ENCODE data around the gene RPL6. TPM values are rescaled to one million over a fixed set of nuclear protein-coding genes. Genes with fewer than 3 reads are reported as not detected.
A peak's percentile ranks its signal among the peaks of the same experiment; 100 is the strongest.

Gene RPL6
- polyA plus RNA-seq, 1 of the 3 experiments (the other 2 are of a cell fraction): 2,073 TPM

- TF ChIP-seq ELF1 (IDR thresholded peaks at IDR 0.05) (no peak), RCOR1 (IDR thresholded peaks at IDR 0.05; ENCODE audit: low read length) (no peak), NRF1 (IDR thresholded peaks at IDR 0.05; ENCODE audit: low read depth, low read length) (no peak), PBX3 (IDR thresholded peaks at IDR 0.05) (no peak), EZH2phosphoT487 (IDR thresholded peaks at IDR 0.05; ENCODE audit: borderline replicate concordance, low read depth) (no peak), FOXJ3 (CRISPR knock-in tag; IDR thresholded peaks at IDR 0.05) (no peak), USF2 (IDR thresholded peaks at IDR 0.05; ENCODE audit: borderline replicate concordance, low read depth, low read length) (no peak)
Measured at GRCh38 chr12:112421363-112421762, 12.0 kb upstream of the RPL6 start (continued).

GRCh38 chr12:112420740-112421139 is 11.3 kb upstream of the RPL6 start:
- Histone ChIP-seq H3K27ac (ENCODE audit: low read depth in 2 of 2, low read length in 1 of 2) (no peak overlapping the region), H2AFZ (ENCODE audit: low read depth) (no peak overlapping the region), H3K4me2 (peak overlapping the region; percentile 95), H3K9ac (no peak overlapping the region), H3K9me3 (no peaks in the 10 kb centered on the region), H3K9me2 (no peaks in the 10 kb centered on the region), H3K79me2 (ENCODE audit: insufficient read depth) (peaks cover 76% of the 10 kb centered on the region), H3K4me1 (ENCODE audit: control insufficient read depth in 1 of 2, insufficient read depth in 2 of 2, low read depth in 1 of 2, low read length in 1 of 2) (peaks cover 0 to 8% of the 10 kb centered on the region in 2 experiments; a peak in 2 of 4 replicates), H3K36me3 (replicated peaks in 1 of 2; ENCODE audit: control insufficient read depth in 1 of 2, insufficient read depth in 2 of 2, low read length in 1 of 2) (peaks cover 0 to 2% of the 10 kb centered on the region in 2 experiments), H3F3A (replicated peaks; ENCODE audit: insufficient read depth) (peaks cover 14% of the 10 kb centered on the region), H3K4me3 (ENCODE audit: low read depth in 2 of 2, low read length in 1 of 2) (no peak overlapping the region), H3K27me3 (ENCODE audit: insufficient read depth) (no peaks in the 10 kb centered on the region), H4K20me1 (ENCODE audit: insufficient read depth) (peaks cover 56% of the 10 kb centered on the region)
- POLR2A ChIA-PET: no interaction called here
- TF ChIP-seq YY1 (IDR thresholded peaks at IDR 0.05; ENCODE audit: low read depth) (no peak), TAF1 (IDR thresholded peaks at IDR 0.05; ENCODE audit: borderline replicate concordance, low read depth, low read length) (no peak), IRF3 (IDR thresholded peaks at IDR 0.05; ENCODE audit: low read depth, low read length) (no peak), CTCF (IDR thresholded peaks at IDR 0.05) (no peak), RAD21 (IDR thresholded peaks at IDR 0.05; ENCODE audit: low read length) (no peak), SMC3 (IDR thresholded peaks at IDR 0.05; ENCODE audit: low read depth, low read length) (no peak), USF1 (IDR thresholded peaks at IDR 0.05; ENCODE audit: borderline replicate concordance, low read depth) (no peak), TEAD4 (IDR thresholded peaks at IDR 0.05; ENCODE audit: borderline replicate concordance, insufficient read depth) (no peak), GATA2 (CRISPR knock-in tag; IDR thresholded peaks at IDR 0.05) (no peak), USF2 (IDR thresholded peaks at IDR 0.05; ENCODE audit: borderline replicate concordance, low read depth, low read length) (no peak), CHD2 (IDR thresholded peaks at IDR 0.05; ENCODE audit: low read length, partially characterized antibody) (no peak), RXRA (IDR thresholded peaks at IDR 0.05; ENCODE audit: borderline replicate concordance, low read depth) (no peak), MXI1 (IDR thresholded peaks at IDR 0.05; ENCODE audit: low read depth, low read length) (no peak), RFX5 (IDR thresholded peaks at IDR 0.05; ENCODE audit: low read length) (no peak), PBX3 (IDR thresholded peaks at IDR 0.05) (no peak), JUND (IDR thresholded peaks at IDR 0.05) (no peak), RCOR1 (IDR thresholded peaks at IDR 0.05; ENCODE audit: low read length) (no peak), MEF2A (IDR thresholded peaks at IDR 0.05; ENCODE audit: borderline replicate concordance, low read depth) (no peak), ELF1 (IDR thresholded peaks at IDR 0.05) (no peak), SIN3A (IDR thresholded peaks at IDR 0.05; ENCODE audit: borderline replicate concordance, low read depth, low read length) (no peak)
- WGBS (ENCODE audit: low lambda C conversion rate): 89% methylated on average over 3 of the region's 3 CpGs
- no peak for DNase-seq
- CTCF ChIA-PET: no interaction called here
